Mesenteric fat pad (tissue), 1 donor: Measurements from ENCODE around the gene ARPC5. TPM values are rescaled to one million over a fixed set of nuclear protein-coding genes. Genes with fewer than 3 reads are reported as not detected.
"Not testable (repeated sequence)": the region's sequence is repeated elsewhere in the genome, so short reads cannot be mapped to it uniquely, and the experiment has no call there.

ENCODE experiments used
- DNase-seq: peaks from one replicate; pipeline ENCODE4 v3.0.0-alpha.2; 2020; ENCODE audit warnings: low spot score
- total RNA-seq: library from RNA; stranded (reverse); fragmentation: NEBNext Ultra II Directional; extraction: Animal tissue kit (Norgen Biotek cat#: 25700); gene quantifications from one replicate; pipeline ENCODE4 v1.2.1, GENCODE V29; 2021
- donor health status: DM: yes; HTN: yes; CAD: no.

ARPC5 gene
- total RNA-seq, 1 donor from 2014 or later: 109 TPM

GRCh38 chr1:183612975-183613374 lies 22.6 kb downstream of the ARPC5 start:
- DNase-seq: not testable (repeated sequence)

GRCh38 chr1:183612407-183612806 lies 23.2 kb downstream of the ARPC5 start:
- DNase-seq: no peak

- no peak for DNase-seq
Measured at GRCh38 chr1:183611021-183611420, 24.6 kb downstream of the ARPC5 start.

GRCh38 chr1:183609759-183610452 lies 25.7 kb downstream of the ARPC5 start:
- DNase-seq: no peak

GRCh38 chr1:183609313-183609712 lies 26.3 kb downstream of the ARPC5 start:
- DNase-seq: no peak

- no peak for DNase-seq
Measured at GRCh38 chr1:183607322-183607980, 28.1 kb downstream of the ARPC5 start.

GRCh38 chr1:183605904-183606303 lies 29.7 kb downstream of the ARPC5 start:
- no peak for DNase-seq

GRCh38 chr1:183604815-183605214 lies 30.8 kb downstream of the ARPC5 start:
- DNase-seq: no peak

GRCh38 chr1:183604038-183604808 lies 31.4 kb downstream of the ARPC5 start:
- no peak for DNase-seq

- DNase-seq: no peak
Measured at GRCh38 chr1:183602510-183602909, 33.1 kb downstream of the ARPC5 start.

GRCh38 chr1:183600634-183601033 lies 34.9 kb downstream of the ARPC5 start:
- no peak for DNase-seq

- no peak for DNase-seq
Measured at GRCh38 chr1:183600136-183600535, 35.4 kb downstream of the ARPC5 start.

- DNase-seq: no peak
Measured at GRCh38 chr1:183598386-183598785, 37.2 kb downstream of the ARPC5 start.

GRCh38 chr1:183597656-183598347 lies 37.8 kb downstream of the ARPC5 start:
- no peak for DNase-seq

GRCh38 chr1:183596500-183596899 lies 39.1 kb downstream of the ARPC5 start:
- DNase-seq: no peak

- DNase-seq: no peak
Measured at GRCh38 chr1:183595537-183595936, 40.0 kb downstream of the ARPC5 start.

GRCh38 chr1:183593356-183593755 lies 42.2 kb downstream of the ARPC5 start:
- no peak for DNase-seq

- peak; percentile 30 for DNase-seq
Measured at GRCh38 chr1:183592733-183593132, 42.9 kb downstream of the ARPC5 start.

- DNase-seq: peak; percentile 76
Measured at GRCh38 chr1:183590244-183591191, 45.1 kb downstream of the ARPC5 start, which contains the start of gene NCF2. TSS of gene NCF2 (minus strand) at chr1:183590459. CDS start at chr1:183590329, 130 bp downstream.

GRCh38 chr1:183589874-183590243 lies 45.7 kb downstream of the ARPC5 start:
- DNase-seq: peak; percentile 33
